ENCODE measurements around the gene KRT17. TPM values are rescaled to one million over a fixed set of nuclear protein-coding genes. Genes with fewer than 3 reads are reported as not detected.

Gene KRT17
- total and polyA plus RNA-seq, 2 of the 4 experiments (the other 2 are of a cell fraction) = 2.5 to 4.6 TPM

- Histone ChIP-seq H4K5ac (ENCODE audit: low read depth, low read length) (no peak overlapping the region), H3K36me3 (ENCODE audit: control insufficient read depth, insufficient read depth, low read length) (no peaks in the 10 kb centered on the region), H3K9ac (ENCODE audit: low read depth, low read length) (no peak overlapping the region), H2BK5ac (ENCODE audit: low read depth, low read length, poor library complexity, severe bottlenecking) (no peak overlapping the region), H3K9me1 (ENCODE audit: insufficient read depth, low read length) (no peaks in the 10 kb centered on the region), H3K27ac (ENCODE audit: insufficient read depth, low read length) (no peak overlapping the region), H4K20me1 (ENCODE audit: insufficient read depth, low read length) (no peaks in the 10 kb centered on the region), H3K27me3 (ENCODE audit: control insufficient read depth, insufficient read depth, low read length) (peaks cover 53% of the 10 kb centered on the region), H3K18ac (ENCODE audit: low read depth, low read length) (no peak overlapping the region), H2BK120ac (ENCODE audit: low read depth, low read length) (no peak overlapping the region), H3K4me2 (ENCODE audit: low read depth, low read length) (no peak overlapping the region), H3K9me3 (ENCODE audit: control insufficient read depth, insufficient read depth, low read length) (no peaks in the 10 kb centered on the region), H4K8ac (ENCODE audit: low read depth in 2 of 2, low read length in 2 of 2) (no peak overlapping the region), H2AK9ac (replicated peaks; ENCODE audit: low read depth, low read length, poor library complexity) (no peak overlapping the region), H3K4me3 (ENCODE audit: insufficient read depth, low read depth, low read length) (no peak overlapping the region), H2AFZ (replicated peaks; ENCODE audit: low read length, poor library complexity) (no peak overlapping the region), H3K23ac (ENCODE audit: low read depth, low read length) (no peak overlapping the region), H4K91ac (ENCODE audit: insufficient read depth, low read depth, low read length) (no peak overlapping the region), H3K79me1 (ENCODE audit: low read depth in 1 of 2, low read length in 2 of 2) (no peaks in the 10 kb centered on the region), H2AK5ac (ENCODE audit: low read depth, low read length) (no peak overlapping the region), H3K56ac (ENCODE audit: extremely low read depth, insufficient read depth, low read length) (no peak overlapping the region), H3K4me1 (ENCODE audit: control insufficient read depth, insufficient read depth, low read length) (no peaks in the 10 kb centered on the region), H3K4ac (ENCODE audit: low read depth, low read length) (no peak overlapping the region), H2BK20ac (ENCODE audit: low read depth, low read length) (no peak overlapping the region), H2BK15ac (ENCODE audit: low read depth, low read length) (no peak overlapping the region), H3K14ac (replicated peaks; ENCODE audit: low read depth, low read length) (no peak overlapping the region)
- TF ChIP-seq RCOR1 (IDR thresholded peaks at IDR 0.05; ENCODE audit: insufficient replicate concordance, low read length) = no peak
- TF ChIP-seq USF2 (IDR thresholded peaks at IDR 0.05; ENCODE audit: low read depth, low read length) = no peak
- TF ChIP-seq BHLHE40 (IDR thresholded peaks at IDR 0.05; ENCODE audit: low read depth, low read length) = no peak
- no peak for TF ChIP-seq FOS (IDR thresholded peaks at IDR 0.05; ENCODE audit: low read depth, low read length)
- no peak for TF ChIP-seq NFE2L2 (IDR thresholded peaks at IDR 0.05; ENCODE audit: low read depth, low read length)
- TF ChIP-seq, protein P1, sequence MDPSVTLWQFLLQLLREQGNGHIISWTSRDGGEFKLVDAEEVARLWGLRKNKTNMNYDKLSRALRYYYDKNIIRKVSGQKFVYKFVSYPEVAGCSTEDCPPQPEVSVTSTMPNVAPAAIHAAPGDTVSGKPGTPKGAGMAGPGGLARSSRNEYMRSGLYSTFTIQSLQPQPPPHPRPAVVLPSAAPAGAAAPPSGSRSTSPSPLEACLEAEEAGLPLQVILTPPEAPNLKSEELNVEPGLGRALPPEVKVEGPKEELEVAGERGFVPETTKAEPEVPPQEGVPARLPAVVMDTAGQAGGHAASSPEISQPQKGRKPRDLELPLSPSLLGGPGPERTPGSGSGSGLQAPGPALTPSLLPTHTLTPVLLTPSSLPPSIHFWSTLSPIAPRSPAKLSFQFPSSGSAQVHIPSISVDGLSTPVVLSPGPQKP (IDR thresholded peaks at IDR 0.05; ENCODE audit: borderline replicate concordance, low read depth, low read length) = no peak
- TF ChIP-seq SMC3 (IDR thresholded peaks at IDR 0.05; ENCODE audit: low read depth, low read length) = no peak
- no peak for TF ChIP-seq RFX5 (IDR thresholded peaks at IDR 0.05; ENCODE audit: low read depth, low read length)
- TF ChIP-seq MXI1 (IDR thresholded peaks at IDR 0.05; ENCODE audit: borderline replicate concordance, low read depth, low read length) = no peak
- TF ChIP-seq CHD1 (IDR thresholded peaks at IDR 0.05; ENCODE audit: low read depth, low read length) = no peak
- no peak for TF ChIP-seq CTCF (conservative IDR thresholded peaks at IDR 0.05; ENCODE audit: low read depth, low read length)
- no peak for TF ChIP-seq MAFK (IDR thresholded peaks at IDR 0.05; ENCODE audit: low read depth, low read length)
- no peak for TF ChIP-seq CEBPB (IDR thresholded peaks at IDR 0.05; ENCODE audit: low read depth, low read length)
- no peak for TF ChIP-seq POLR2A (IDR thresholded peaks at IDR 0.05; ENCODE audit: low read depth, low read length)
- no peak for TF ChIP-seq MAZ (IDR thresholded peaks at IDR 0.05; ENCODE audit: borderline replicate concordance, low read depth, low read length)
- no peak for TF ChIP-seq RAD21 (IDR thresholded peaks at IDR 0.05; ENCODE audit: low read length)
- BruUV-seq (replicated peaks) = no TSS peak
- POLR2A ChIA-PET (ENCODE audit: unreplicated experiment) = no interaction called here
- in situ Hi-C loops (cut with MboI; ENCODE audit: low sequenced_read_pairs) (no loop called here), intact Hi-C loops (cut with micrococcal nuclease) (no loop called here), dilution Hi-C loops (cut with HindIII; ENCODE audit: low sequenced_read_pairs, unreplicated experiment) (no loop called here)
- CTCF ChIA-PET = no interaction called here
- DNase-seq = no peak
- ATAC-seq (ENCODE audit: low read depth) = no peak
- WGBS, 2 experiments (ENCODE audit: extremely low coverage in 2 of 2, insufficient read length in 1 of 2) = no CpG with 5 or more reads among the region's 8 CpGs
Observed at GRCh38 chr17:41588126-41588810, 36.1 kb downstream of the KRT17 start.

All from IMR-90 (cell line).